Measurements from ENCODE around the gene TTBK2. TPM values are rescaled to one million over a fixed set of nuclear protein-coding genes. Genes with fewer than 3 reads are reported as not detected.

Gene TTBK2
- total RNA-seq, 4 donors from 2014 or later: 7.9 to 78.2 (median 18.2) TPM

GRCh38 chr15:42726114-42726513 is 194.5 kb downstream of the TTBK2 start:
- H3K36me3 ChIP-seq: peaks cover 0 to 55% (median 26%) of the 10 kb centered on the region in 4 donors
- no peak for DNase-seq
- H3K4me1 ChIP-seq: no peaks in the 10 kb centered on the region
- TF ChIP-seq EP300 (IDR thresholded peaks at IDR 0.05; ENCODE audit: low read depth) (no peak), POLR2A (IDR thresholded peaks at IDR 0.05) (no peak), CTCF (IDR thresholded peaks at IDR 0.05) (no peak), POLR2AphosphoS5 (IDR thresholded peaks at IDR 0.05) (no peak)
- H3K4me3 ChIP-seq: no peak overlapping the region
- H3K27me3 ChIP-seq: no peaks in the 10 kb centered on the region
- intact Hi-C loops (cut with DNase I; ENCODE audit: low total_unique reads): no loop called here
- no peaks in the 10 kb centered on the region for H3K9me3 ChIP-seq
- no peak overlapping the region for H3K27ac ChIP-seq
- 84% methylated on average over 11 of the region's 11 CpGs; no CpG with 5 or more reads in 1 of the 2 donors for WGBS, 2 donors (ENCODE audit: low coverage in 1 of 2)
- in situ Hi-C loops (cut with MboI; ENCODE audit: low pct_ligation_motif_present in 1 of 4, low pct_unique_long_range_greater_than_20kb in 1 of 4, low sequenced_read_pairs in 3 of 4): loop anchor here in 1 of 4 donors (25.0 kb wide), 1 partner anchor 186 kb away; the partner anchor contains the start of gene TTBK2

GRCh38 chr15:42725331-42725903 is 195.2 kb downstream of the TTBK2 start:
- Histone ChIP-seq H3K27ac (no peak overlapping the region), H3K36me3 (peaks cover 0 to 53% (median 25%) of the 10 kb centered on the region in 4 donors), H3K27me3 (no peaks in the 10 kb centered on the region), H3K4me3 (no peak overlapping the region), H3K4me1 (no peaks in the 10 kb centered on the region), H3K9me3 (no peaks in the 10 kb centered on the region)
- in situ Hi-C loops (cut with MboI; ENCODE audit: low pct_ligation_motif_present in 1 of 4, low pct_unique_long_range_greater_than_20kb in 1 of 4, low sequenced_read_pairs in 3 of 4): loop anchor here in 1 of 4 donors (25.0 kb wide), 1 partner anchor 187 kb away; the partner anchor contains the start of gene TTBK2
- no peak for DNase-seq
- 91 to 95% methylated on average over 3 to 12 of the region's 12 CpGs for WGBS, 2 donors (ENCODE audit: low coverage in 1 of 2)
- TF ChIP-seq CTCF (IDR thresholded peaks at IDR 0.05): no peak
- no peak for TF ChIP-seq POLR2AphosphoS5 (IDR thresholded peaks at IDR 0.05)
- TF ChIP-seq POLR2A (IDR thresholded peaks at IDR 0.05): no peak
- no peak for TF ChIP-seq EP300 (IDR thresholded peaks at IDR 0.05; ENCODE audit: low read depth)
- intact Hi-C loops (cut with DNase I; ENCODE audit: low total_unique reads): no loop called here

GRCh38 chr15:42724276-42724675 is 196.3 kb downstream of the TTBK2 start:
- Histone ChIP-seq H3K4me3 (no peak overlapping the region), H3K36me3 (peaks cover 0 to 46% (median 23%) of the 10 kb centered on the region in 4 donors), H3K27me3 (no peaks in the 10 kb centered on the region), H3K4me1 (no peaks in the 10 kb centered on the region), H3K27ac (no peak overlapping the region), H3K9me3 (no peaks in the 10 kb centered on the region)
- WGBS, 2 donors (ENCODE audit: low coverage in 1 of 2): 92% methylated on average over 6 of the region's 6 CpGs; no CpG with 5 or more reads in 1 of the 2 donors
- DNase-seq: no peak
- TF ChIP-seq POLR2AphosphoS5 (IDR thresholded peaks at IDR 0.05) (no peak), POLR2A (IDR thresholded peaks at IDR 0.05) (no peak), EP300 (IDR thresholded peaks at IDR 0.05; ENCODE audit: low read depth) (no peak), CTCF (IDR thresholded peaks at IDR 0.05) (no peak)
- in situ Hi-C loops (cut with MboI; ENCODE audit: low pct_ligation_motif_present in 1 of 4, low pct_unique_long_range_greater_than_20kb in 1 of 4, low sequenced_read_pairs in 3 of 4) (loop anchor here in 1 of 4 donors (25.0 kb wide), 1 partner anchor 563 kb away; no protein-coding TSS in a partner anchor), intact Hi-C loops (cut with DNase I; ENCODE audit: low total_unique reads) (no loop called here)

- H3K36me3 ChIP-seq: peaks cover 0 to 41% (median 18%) of the 10 kb centered on the region in 4 donors
Observed at GRCh38 chr15:42723068-42723467, 197.5 kb downstream of the TTBK2 start.

More at GRCh38 chr15:42723068-42723467, 197.5 kb downstream of the TTBK2 start:
- Histone ChIP-seq H3K4me1 (no peaks in the 10 kb centered on the region), H3K9me3 (no peaks in the 10 kb centered on the region), H3K27ac (no peak overlapping the region), H3K4me3 (no peak overlapping the region), H3K27me3 (no peaks in the 10 kb centered on the region)
- 82 to 94% methylated on average over 3 to 4 of the region's 4 CpGs for WGBS, 2 donors (ENCODE audit: low coverage in 1 of 2)
- in situ Hi-C loops (cut with MboI; ENCODE audit: low pct_ligation_motif_present in 1 of 4, low pct_unique_long_range_greater_than_20kb in 1 of 4, low sequenced_read_pairs in 3 of 4): loop anchor here in 1 of 4 donors (25.0 kb wide), 1 partner anchor 564 kb away; no protein-coding TSS in a partner anchor
- no peak for TF ChIP-seq CTCF (IDR thresholded peaks at IDR 0.05)
- TF ChIP-seq POLR2A (IDR thresholded peaks at IDR 0.05): no peak
- TF ChIP-seq EP300 (IDR thresholded peaks at IDR 0.05; ENCODE audit: low read depth): no peak
- TF ChIP-seq POLR2AphosphoS5 (IDR thresholded peaks at IDR 0.05): no peak
- intact Hi-C loops (cut with DNase I; ENCODE audit: low total_unique reads): loop anchor here (2.0 kb wide), 1 partner anchor 42 kb away; no protein-coding TSS in a partner anchor
- DNase-seq: no peak

All from transverse colon (tissue), 4 donors.